Ovary (tissue), 3 donors: Measurements from ENCODE around the gene TBC1D16.

ENCODE experiments used
- POLR2A ChIP-seq: fragments of 450-650 bp; IDR thresholded peaks from one replicate; pipeline ENCODE4 v1.6.1; 2017; ENCODE audit warnings: antibody characterized with exemption, mild to moderate bottlenecking, moderate library complexity
- TF ChIP-seq, protein P1 (sequence below), 3 donors: fragments of 450-650 bp in 2 of 3; fragments of 200-600 bp in 1 of 3; IDR thresholded peaks; one replicate each; pipeline versions ENCODE4 v1.5.1 to v1.8.0; 2016 to 2022; ENCODE audit warnings: antibody characterized with exemption in 3 of 3, mild to moderate bottlenecking in 1 of 3
- donor health status: DM: no; HTN: no; CAD: no.

DNA sequence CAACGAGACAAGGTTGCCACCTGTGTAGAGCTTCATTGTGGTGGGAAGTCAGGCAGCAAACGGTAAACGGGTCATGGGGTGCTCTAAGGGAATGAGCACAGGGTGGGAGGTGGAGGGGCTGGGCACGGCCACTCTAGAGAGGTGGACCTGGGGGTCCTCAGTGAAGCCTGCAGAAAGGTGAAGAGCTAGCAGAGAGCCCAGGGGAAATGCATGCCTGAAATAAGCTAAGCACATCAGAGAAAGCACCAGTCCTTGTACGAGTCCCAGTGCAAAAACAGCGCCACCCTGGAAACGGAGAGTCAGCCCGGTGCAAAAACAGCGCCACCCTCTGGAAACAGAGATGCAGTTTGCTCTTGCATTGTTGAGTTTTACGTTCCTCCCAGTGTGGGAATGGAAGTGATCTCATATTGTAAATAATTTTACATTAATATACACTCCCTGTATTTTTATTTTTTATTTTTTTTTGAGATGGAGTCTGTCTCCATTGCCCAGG is 65.0 kb downstream of the TBC1D16 start:
- no peak for TF ChIP-seq POLR2A
- TF ChIP-seq, protein P1, sequence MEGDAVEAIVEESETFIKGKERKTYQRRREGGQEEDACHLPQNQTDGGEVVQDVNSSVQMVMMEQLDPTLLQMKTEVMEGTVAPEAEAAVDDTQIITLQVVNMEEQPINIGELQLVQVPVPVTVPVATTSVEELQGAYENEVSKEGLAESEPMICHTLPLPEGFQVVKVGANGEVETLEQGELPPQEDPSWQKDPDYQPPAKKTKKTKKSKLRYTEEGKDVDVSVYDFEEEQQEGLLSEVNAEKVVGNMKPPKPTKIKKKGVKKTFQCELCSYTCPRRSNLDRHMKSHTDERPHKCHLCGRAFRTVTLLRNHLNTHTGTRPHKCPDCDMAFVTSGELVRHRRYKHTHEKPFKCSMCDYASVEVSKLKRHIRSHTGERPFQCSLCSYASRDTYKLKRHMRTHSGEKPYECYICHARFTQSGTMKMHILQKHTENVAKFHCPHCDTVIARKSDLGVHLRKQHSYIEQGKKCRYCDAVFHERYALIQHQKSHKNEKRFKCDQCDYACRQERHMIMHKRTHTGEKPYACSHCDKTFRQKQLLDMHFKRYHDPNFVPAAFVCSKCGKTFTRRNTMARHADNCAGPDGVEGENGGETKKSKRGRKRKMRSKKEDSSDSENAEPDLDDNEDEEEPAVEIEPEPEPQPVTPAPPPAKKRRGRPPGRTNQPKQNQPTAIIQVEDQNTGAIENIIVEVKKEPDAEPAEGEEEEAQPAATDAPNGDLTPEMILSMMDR (IDR thresholded peaks at IDR 0.05): no peak
